NCI-H446 treated with DMSO at 0.1 percent for 48 hours (cell line): ENCODE results near the gene RAB20.

Source experiments
- DNase-seq: peaks from one replicate; lab custom pipeline; 2025; lab: John Stamatoyannopoulos, UW

RAB20 gene

GRCh38 chr13:110529522-110530311 lies 31.8 kb downstream of the RAB20 start:
- no peak for DNase-seq

GRCh38 chr13:110528911-110529310 lies 32.6 kb downstream of the RAB20 start:
- no peak for DNase-seq

GRCh38 chr13:110528371-110528770 lies 33.2 kb downstream of the RAB20 start:
- no peak for DNase-seq

- DNase-seq, result no peak
Measured at GRCh38 chr13:110525328-110526319, 35.9 kb downstream of the RAB20 start.

- DNase-seq, result no peak
Measured at GRCh38 chr13:110524541-110525257, 36.8 kb downstream of the RAB20 start.

GRCh38 chr13:110523838-110524540 lies 37.5 kb downstream of the RAB20 start:
- DNase-seq, result no peak

GRCh38 chr13:110523180-110523579 lies 38.3 kb downstream of the RAB20 start:
- no peak for DNase-seq

GRCh38 chr13:110522721-110523120 lies 38.8 kb downstream of the RAB20 start:
- no peak for DNase-seq

- no peak for DNase-seq
Measured at GRCh38 chr13:110521946-110522345, 39.6 kb downstream of the RAB20 start.

- DNase-seq, result no peak
Measured at GRCh38 chr13:110521296-110521680, 40.2 kb downstream of the RAB20 start.

- no peak for DNase-seq
Measured at GRCh38 chr13:110520431-110521295, 40.9 kb downstream of the RAB20 start.

- DNase-seq, result no peak
Measured at GRCh38 chr13:110519506-110519905, 42.0 kb downstream of the RAB20 start.

- no peak for DNase-seq
Measured at GRCh38 chr13:110519046-110519445, 42.5 kb downstream of the RAB20 start.

- no peak for DNase-seq
Measured at GRCh38 chr13:110518571-110518970, 43.0 kb downstream of the RAB20 start.

GRCh38 chr13:110518226-110518525 lies 43.3 kb downstream of the RAB20 start:
- DNase-seq, result no peak

GRCh38 chr13:110517505-110518225 lies 43.9 kb downstream of the RAB20 start:
- DNase-seq, result no peak

GRCh38 chr13:110516500-110516899 lies 45.0 kb downstream of the RAB20 start:
- DNase-seq, result no peak

GRCh38 chr13:110512198-110512740 lies 49.3 kb downstream of the RAB20 start:
- DNase-seq, result no peak

GRCh38 chr13:110511509-110512181 lies 49.9 kb downstream of the RAB20 start:
- no peak for DNase-seq
